Measurements from ENCODE around the gene ANK3. TPM values are rescaled to one million over a fixed set of nuclear protein-coding genes. Genes with fewer than 3 reads are reported as not detected.

The ANK3 gene
- total RNA-seq, 3 donors from 2014 or later, result 10.2 to 93.2 (median 57.4) TPM

DNA sequence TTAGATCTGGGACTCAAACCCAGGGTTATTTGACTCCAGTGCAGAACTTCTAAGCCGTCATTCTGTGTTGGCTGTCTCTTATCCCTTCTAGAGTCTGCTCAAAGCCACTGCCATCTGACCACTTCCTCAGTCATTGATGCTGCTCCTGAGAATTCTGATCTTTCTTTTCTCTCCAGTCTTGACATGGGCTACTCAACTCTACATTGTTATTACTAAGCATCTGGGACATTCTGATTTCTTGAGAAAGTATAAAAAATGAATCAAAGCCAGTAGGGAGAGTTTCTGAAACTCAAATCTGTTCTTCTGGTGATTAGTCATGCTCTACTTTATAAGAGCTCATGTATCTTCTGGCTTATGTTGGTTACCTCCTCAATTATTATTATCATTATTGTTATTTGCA, 48.7 kb downstream of the ANK3 start:
- intact Hi-C loops (cut with DNase I; ENCODE audit: low total_unique reads), result no loop called here
- H3K27me3 ChIP-seq, result no peaks in the 10 kb centered on the region
- DNase-seq (ENCODE audit: low spot score in 2 of 2), result no peak
- no peaks in the 10 kb centered on the region for H3K4me1 ChIP-seq
- H3K36me3 ChIP-seq, result no peaks in the 10 kb centered on the region
- H3K4me3 ChIP-seq, result no peak overlapping the region
- no peaks in the 10 kb centered on the region for H3K9me3 ChIP-seq
- no peak for TF ChIP-seq POLR2A (IDR thresholded peaks at IDR 0.05)
- no peak for TF ChIP-seq CTCF (IDR thresholded peaks at IDR 0.05)
- TF ChIP-seq POLR2AphosphoS5 (IDR thresholded peaks at IDR 0.05), result no peak
- no peak overlapping the region for H3K27ac ChIP-seq

GRCh38 chr10:60339757-60340156, 49.9 kb downstream of the ANK3 start:
- Histone ChIP-seq H3K27me3 (no peaks in the 10 kb centered on the region), H3K27ac (no peak overlapping the region), H3K36me3 (no peaks in the 10 kb centered on the region), H3K4me3 (no peak overlapping the region), H3K4me1 (no peaks in the 10 kb centered on the region), H3K9me3 (no peaks in the 10 kb centered on the region)
- DNase-seq (ENCODE audit: low spot score in 2 of 2), result no peak
- intact Hi-C loops (cut with DNase I; ENCODE audit: low total_unique reads), result no loop called here
- no peak for TF ChIP-seq POLR2A (IDR thresholded peaks at IDR 0.05)
- TF ChIP-seq POLR2AphosphoS5 (IDR thresholded peaks at IDR 0.05), result no peak
- no peak for TF ChIP-seq CTCF (IDR thresholded peaks at IDR 0.05)

GRCh38 chr10:60338786-60339185, 50.9 kb downstream of the ANK3 start:
- H3K36me3 ChIP-seq, result no peaks in the 10 kb centered on the region
- H3K27ac ChIP-seq, result no peak overlapping the region
- TF ChIP-seq POLR2AphosphoS5 (IDR thresholded peaks at IDR 0.05), result no peak
- TF ChIP-seq POLR2A (IDR thresholded peaks at IDR 0.05), result no peak
- TF ChIP-seq CTCF (IDR thresholded peaks at IDR 0.05), result no peak
- intact Hi-C loops (cut with DNase I; ENCODE audit: low total_unique reads), result no loop called here
- no peaks in the 10 kb centered on the region for H3K4me1 ChIP-seq
- no peaks in the 10 kb centered on the region for H3K27me3 ChIP-seq
- no peak overlapping the region for H3K4me3 ChIP-seq
- no peak for DNase-seq (ENCODE audit: low spot score in 2 of 2)
- H3K9me3 ChIP-seq, result no peaks in the 10 kb centered on the region

DNA sequence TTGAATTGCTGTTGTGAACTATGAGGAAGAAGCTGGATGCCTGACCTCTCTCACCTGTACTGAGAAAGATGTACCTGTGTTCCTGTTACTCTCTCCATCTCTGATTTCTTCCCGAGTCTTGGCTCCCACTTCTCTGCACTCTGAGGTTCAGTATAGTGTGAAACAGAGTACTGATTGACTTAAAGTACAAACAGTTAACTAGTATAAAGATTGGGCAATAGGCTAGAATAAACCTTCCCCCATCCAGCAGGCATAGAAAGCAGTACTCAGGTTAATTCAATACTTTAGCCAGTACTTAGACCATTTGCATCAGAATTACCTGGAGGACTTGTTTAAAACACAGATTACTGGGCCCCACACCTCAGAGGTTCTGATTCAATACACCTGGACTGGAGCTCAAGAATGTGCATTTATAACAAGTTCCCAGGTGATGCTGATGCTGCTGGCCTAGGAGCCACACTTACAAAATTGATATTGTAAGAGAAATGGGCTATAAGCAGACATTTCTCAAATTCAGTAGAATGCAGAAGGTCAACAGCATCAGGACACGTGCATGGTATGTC, 51.6 kb downstream of the ANK3 start:
- Histone ChIP-seq H3K4me1 (no peaks in the 10 kb centered on the region), H3K27ac (no peak overlapping the region), H3K36me3 (no peaks in the 10 kb centered on the region), H3K9me3 (no peaks in the 10 kb centered on the region), H3K4me3 (no peak overlapping the region), H3K27me3 (no peaks in the 10 kb centered on the region)
- DNase-seq (ENCODE audit: low spot score in 2 of 2), result no peak
- no peak for TF ChIP-seq POLR2A (IDR thresholded peaks at IDR 0.05)
- TF ChIP-seq POLR2AphosphoS5 (IDR thresholded peaks at IDR 0.05), result no peak
- TF ChIP-seq CTCF (IDR thresholded peaks at IDR 0.05), result no peak
- intact Hi-C loops (cut with DNase I; ENCODE audit: low total_unique reads), result no loop called here

DNA sequence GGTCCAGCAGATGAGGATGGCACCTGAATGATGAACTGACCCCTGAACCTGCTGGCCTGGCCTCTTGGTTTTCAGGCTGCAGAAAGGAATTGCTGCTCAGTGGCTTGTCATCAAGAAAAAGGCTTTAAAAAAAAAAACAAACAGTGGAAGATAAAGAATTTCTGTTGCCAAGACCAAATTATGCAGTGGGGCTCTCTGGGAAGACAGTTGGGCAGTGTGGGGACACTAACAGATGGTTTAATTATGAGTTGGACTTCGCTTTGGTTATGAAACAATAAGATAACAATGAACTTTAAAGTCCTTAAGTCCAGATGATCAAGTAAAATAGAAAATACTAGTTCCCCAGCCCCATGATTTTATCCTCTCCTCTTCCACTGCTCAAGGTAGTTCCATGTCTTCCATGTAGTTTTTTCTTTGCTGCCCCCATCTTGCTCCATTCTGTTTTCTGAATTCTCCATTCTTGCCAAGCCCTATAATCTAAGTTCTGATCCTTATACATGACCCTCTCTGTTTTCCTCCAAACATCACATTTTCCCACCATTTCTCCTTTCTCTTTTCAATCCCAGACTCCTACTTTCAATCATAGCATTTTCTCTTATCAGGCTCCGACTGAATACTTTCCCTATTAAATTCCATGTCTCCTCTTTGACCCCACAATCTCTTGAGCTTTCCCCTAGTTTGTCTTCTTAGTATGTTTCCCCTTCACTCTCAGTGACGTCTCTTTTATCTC, 52.6 kb downstream of the ANK3 start:
- Histone ChIP-seq H3K27me3 (no peaks in the 10 kb centered on the region), H3K36me3 (no peaks in the 10 kb centered on the region), H3K4me1 (no peaks in the 10 kb centered on the region), H3K27ac (no peak overlapping the region), H3K4me3 (no peak overlapping the region), H3K9me3 (no peaks in the 10 kb centered on the region)
- TF ChIP-seq POLR2AphosphoS5 (IDR thresholded peaks at IDR 0.05) (no peak), POLR2A (IDR thresholded peaks at IDR 0.05) (no peak)
- no peak for DNase-seq (ENCODE audit: low spot score in 2 of 2)
- intact Hi-C loops (cut with DNase I; ENCODE audit: low total_unique reads), result no loop called here

Measured in breast epithelium (tissue), 4 donors.